ENCODE results near the gene CLCF1. TPM values are rescaled to one million over a fixed set of nuclear protein-coding genes. Genes with fewer than 3 reads are reported as not detected.

Gene CLCF1
- total and polyA plus RNA-seq, 2 of the 13 experiments (the other 11 are each of a cell fraction or from before 2014, with no cell fraction given): 0.49 to 0.78 TPM

DNA sequence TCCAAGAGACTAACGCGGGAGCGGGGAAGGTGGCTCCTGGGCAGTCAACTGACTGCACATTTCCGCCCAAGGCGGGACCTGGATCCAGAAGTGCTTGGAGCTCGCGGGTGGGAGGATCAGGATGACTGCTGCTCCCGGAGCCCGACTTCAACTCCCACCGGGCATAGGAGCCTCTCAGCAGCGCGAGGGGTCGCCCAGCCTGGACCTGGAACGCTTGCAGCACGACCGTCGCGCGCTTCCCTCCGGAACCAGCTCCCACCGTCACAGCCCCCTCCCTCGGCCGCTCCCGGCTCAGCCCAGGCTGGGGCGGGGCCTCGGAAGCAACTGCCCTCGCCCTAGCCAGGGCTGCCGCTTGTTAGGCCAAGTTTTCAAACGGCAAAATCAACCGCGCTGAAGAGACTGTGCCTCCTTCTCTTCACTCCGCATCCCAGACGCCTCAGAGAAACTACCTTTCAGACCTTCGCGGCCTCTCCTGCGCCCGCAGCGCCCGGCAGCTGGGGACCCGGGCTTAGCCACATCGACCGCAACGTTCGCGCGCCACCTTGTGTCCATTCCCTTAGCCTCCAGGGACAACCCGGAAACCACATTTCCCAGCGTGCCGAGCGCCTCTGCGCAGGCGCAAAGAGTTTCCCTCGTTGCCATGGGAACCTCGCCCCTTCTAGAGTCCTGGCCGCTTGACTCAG is 56.1 kb downstream of the CLCF1 start (continued):
- TF ChIP-seq, protein P1, sequence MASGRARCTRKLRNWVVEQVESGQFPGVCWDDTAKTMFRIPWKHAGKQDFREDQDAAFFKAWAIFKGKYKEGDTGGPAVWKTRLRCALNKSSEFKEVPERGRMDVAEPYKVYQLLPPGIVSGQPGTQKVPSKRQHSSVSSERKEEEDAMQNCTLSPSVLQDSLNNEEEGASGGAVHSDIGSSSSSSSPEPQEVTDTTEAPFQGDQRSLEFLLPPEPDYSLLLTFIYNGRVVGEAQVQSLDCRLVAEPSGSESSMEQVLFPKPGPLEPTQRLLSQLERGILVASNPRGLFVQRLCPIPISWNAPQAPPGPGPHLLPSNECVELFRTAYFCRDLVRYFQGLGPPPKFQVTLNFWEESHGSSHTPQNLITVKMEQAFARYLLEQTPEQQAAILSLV (CRISPR knock-in tag; IDR thresholded peaks at IDR 0.05; ENCODE audit: borderline replicate concordance): no peak
- no peak for TF ChIP-seq JUNB (CRISPR knock-in tag; IDR thresholded peaks at IDR 0.05; ENCODE audit: borderline replicate concordance)
- TF ChIP-seq ZFAT (CRISPR knock-in tag; conservative IDR thresholded peaks at IDR 0.05): no peak
- TF ChIP-seq ZNF652 (CRISPR knock-in tag; IDR thresholded peaks at IDR 0.05; ENCODE audit: borderline replicate concordance, low read depth): no peak
- TF ChIP-seq ZNF12 (CRISPR knock-in tag; IDR thresholded peaks at IDR 0.05): no peak; the same call in 1 of the 2 replicates
- TF ChIP-seq, protein P2, sequence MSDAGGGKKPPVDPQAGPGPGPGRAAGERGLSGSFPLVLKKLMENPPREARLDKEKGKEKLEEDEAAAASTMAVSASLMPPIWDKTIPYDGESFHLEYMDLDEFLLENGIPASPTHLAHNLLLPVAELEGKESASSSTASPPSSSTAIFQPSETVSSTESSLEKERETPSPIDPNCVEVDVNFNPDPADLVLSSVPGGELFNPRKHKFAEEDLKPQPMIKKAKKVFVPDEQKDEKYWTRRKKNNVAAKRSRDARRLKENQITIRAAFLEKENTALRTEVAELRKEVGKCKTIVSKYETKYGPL (CRISPR knock-in tag; IDR thresholded peaks at IDR 0.05): no peak
- 0 out of 2 replicates have a peak, but pooled peaks have one; percentile 59 for TF ChIP-seq RCOR2 (CRISPR knock-in tag; IDR thresholded peaks at IDR 0.05)
- TF ChIP-seq KDM5A (IDR thresholded peaks at IDR 0.05; ENCODE audit: borderline replicate concordance, low read length): peak; percentile 43; the same call in 1 of the 2 replicates
- 0 out of 2 replicates have a peak, but pooled peaks have one; percentile 29 for TF ChIP-seq SOX5 (CRISPR knock-in tag; IDR thresholded peaks at IDR 0.05; ENCODE audit: borderline replicate concordance)
- TF ChIP-seq, protein P3, sequence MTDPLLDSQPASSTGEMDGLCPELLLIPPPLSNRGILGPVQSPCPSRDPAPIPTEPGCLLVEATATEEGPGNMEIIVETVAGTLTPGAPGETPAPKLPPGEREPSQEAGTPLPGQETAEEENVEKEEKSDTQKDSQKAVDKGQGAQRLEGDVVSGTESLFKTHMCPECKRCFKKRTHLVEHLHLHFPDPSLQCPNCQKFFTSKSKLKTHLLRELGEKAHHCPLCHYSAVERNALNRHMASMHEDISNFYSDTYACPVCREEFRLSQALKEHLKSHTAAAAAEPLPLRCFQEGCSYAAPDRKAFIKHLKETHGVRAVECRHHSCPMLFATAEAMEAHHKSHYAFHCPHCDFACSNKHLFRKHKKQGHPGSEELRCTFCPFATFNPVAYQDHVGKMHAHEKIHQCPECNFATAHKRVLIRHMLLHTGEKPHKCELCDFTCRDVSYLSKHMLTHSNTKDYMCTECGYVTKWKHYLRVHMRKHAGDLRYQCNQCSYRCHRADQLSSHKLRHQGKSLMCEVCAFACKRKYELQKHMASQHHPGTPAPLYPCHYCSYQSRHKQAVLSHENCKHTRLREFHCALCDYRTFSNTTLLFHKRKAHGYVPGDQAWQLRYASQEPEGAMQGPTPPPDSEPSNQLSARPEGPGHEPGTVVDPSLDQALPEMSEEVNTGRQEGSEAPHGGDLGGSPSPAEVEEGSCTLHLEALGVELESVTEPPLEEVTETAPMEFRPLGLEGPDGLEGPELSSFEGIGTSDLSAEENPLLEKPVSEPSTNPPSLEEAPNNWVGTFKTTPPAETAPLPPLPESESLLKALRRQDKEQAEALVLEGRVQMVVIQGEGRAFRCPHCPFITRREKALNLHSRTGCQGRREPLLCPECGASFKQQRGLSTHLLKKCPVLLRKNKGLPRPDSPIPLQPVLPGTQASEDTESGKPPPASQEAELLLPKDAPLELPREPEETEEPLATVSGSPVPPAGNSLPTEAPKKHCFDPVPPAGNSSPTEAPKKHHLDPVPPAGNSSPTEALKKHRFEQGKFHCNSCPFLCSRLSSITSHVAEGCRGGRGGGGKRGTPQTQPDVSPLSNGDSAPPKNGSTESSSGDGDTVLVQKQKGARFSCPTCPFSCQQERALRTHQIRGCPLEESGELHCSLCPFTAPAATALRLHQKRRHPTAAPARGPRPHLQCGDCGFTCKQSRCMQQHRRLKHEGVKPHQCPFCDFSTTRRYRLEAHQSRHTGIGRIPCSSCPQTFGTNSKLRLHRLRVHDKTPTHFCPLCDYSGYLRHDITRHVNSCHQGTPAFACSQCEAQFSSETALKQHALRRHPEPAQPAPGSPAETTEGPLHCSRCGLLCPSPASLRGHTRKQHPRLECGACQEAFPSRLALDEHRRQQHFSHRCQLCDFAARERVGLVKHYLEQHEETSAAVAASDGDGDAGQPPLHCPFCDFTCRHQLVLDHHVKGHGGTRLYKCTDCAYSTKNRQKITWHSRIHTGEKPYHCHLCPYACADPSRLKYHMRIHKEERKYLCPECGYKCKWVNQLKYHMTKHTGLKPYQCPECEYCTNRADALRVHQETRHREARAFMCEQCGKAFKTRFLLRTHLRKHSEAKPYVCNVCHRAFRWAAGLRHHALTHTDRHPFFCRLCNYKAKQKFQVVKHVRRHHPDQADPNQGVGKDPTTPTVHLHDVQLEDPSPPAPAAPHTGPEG (CRISPR knock-in tag; IDR thresholded peaks at IDR 0.05): no peak
- 0 out of 2 replicates have a peak, but pooled peaks have one; percentile 5 for TF ChIP-seq SMYD3 (CRISPR knock-in tag; IDR thresholded peaks at IDR 0.05)
- TF ChIP-seq ZNF17 (CRISPR knock-in tag; IDR thresholded peaks at IDR 0.05): no peak
- TF ChIP-seq MIER2 (CRISPR knock-in tag; IDR thresholded peaks at IDR 0.05): no peak
- TF ChIP-seq CCDC6 (CRISPR knock-in tag; IDR thresholded peaks at IDR 0.05): no peak
- TF ChIP-seq ZNF839 (CRISPR knock-in tag; IDR thresholded peaks at IDR 0.05; ENCODE audit: borderline replicate concordance): no peak; the same call in 1 of the 2 replicates
- TF ChIP-seq ZNF101 (CRISPR knock-in tag; IDR thresholded peaks at IDR 0.05; ENCODE audit: borderline replicate concordance, low read depth): no peak
- no peak for TF ChIP-seq EP300 (IDR thresholded peaks at IDR 0.05; ENCODE audit: low read depth in 2 of 2, low read length in 2 of 2)
- TF ChIP-seq EP300 (CRISPR knock-in tag; IDR thresholded peaks at IDR 0.05; ENCODE audit: borderline replicate concordance): no peak
- no peak for TF ChIP-seq BRCA1 (CRISPR knock-in tag; IDR thresholded peaks at IDR 0.05)
- TF ChIP-seq HES4 (CRISPR knock-in tag; IDR thresholded peaks at IDR 0.05; ENCODE audit: borderline replicate concordance): peak; percentile 17; the same call in 1 of the 2 replicates
- TF ChIP-seq ZNF138 (CRISPR knock-in tag; IDR thresholded peaks at IDR 0.05; ENCODE audit: low read depth): no peak
- TF ChIP-seq, protein P4, sequence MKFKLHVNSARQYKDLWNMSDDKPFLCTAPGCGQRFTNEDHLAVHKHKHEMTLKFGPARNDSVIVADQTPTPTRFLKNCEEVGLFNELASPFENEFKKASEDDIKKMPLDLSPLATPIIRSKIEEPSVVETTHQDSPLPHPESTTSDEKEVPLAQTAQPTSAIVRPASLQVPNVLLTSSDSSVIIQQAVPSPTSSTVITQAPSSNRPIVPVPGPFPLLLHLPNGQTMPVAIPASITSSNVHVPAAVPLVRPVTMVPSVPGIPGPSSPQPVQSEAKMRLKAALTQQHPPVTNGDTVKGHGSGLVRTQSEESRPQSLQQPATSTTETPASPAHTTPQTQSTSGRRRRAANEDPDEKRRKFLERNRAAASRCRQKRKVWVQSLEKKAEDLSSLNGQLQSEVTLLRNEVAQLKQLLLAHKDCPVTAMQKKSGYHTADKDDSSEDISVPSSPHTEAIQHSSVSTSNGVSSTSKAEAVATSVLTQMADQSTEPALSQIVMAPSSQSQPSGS (CRISPR knock-in tag; IDR thresholded peaks at IDR 0.05): no peak

Measured in HepG2 (cell line).